NCI-H510A treated with DMSO at 0.1 percent for 48 hours (cell line): ENCODE measurements around the gene TCEAL8.
"Not testable (repeated sequence)": the region's sequence is repeated elsewhere in the genome, so short reads cannot be mapped to it uniquely, and the experiment has no call there.

Experiments
- DNase-seq: peaks from one replicate; lab custom pipeline; 2025; lab: John Stamatoyannopoulos, UW

The TCEAL8 gene

GRCh38 chrX:103254921-103255493 lies at the start of gene TCEAL8:
TSS of gene TCEAL8 (minus strand) at chrX:103255155. CDS start at chrX:103253979, 1,176 bp downstream.
- peak; percentile 82 for DNase-seq

- no peak for DNase-seq
Measured at GRCh38 chrX:103304705-103305104, 49.8 kb upstream of the TCEAL8 start.

GRCh38 chrX:103293118-103293517 lies 38.2 kb upstream of the TCEAL8 start:
- no peak for DNase-seq

GRCh38 chrX:103279624-103280023 lies 24.7 kb upstream of the TCEAL8 start:
- DNase-seq = no peak

GRCh38 chrX:103276581-103277002 lies 21.6 kb upstream of the TCEAL8 start, which contains the start of gene TCEAL5:
TSS of gene TCEAL5 (minus strand) at chrX:103276750. CDS start at chrX:103274563, 2,187 bp downstream.
- DNase-seq = no peak

GRCh38 chrX:103275947-103276567 lies 21.1 kb upstream of the TCEAL8 start:
- DNase-seq = no peak

- no peak for DNase-seq
Measured at GRCh38 chrX:103274284-103274683, 19.3 kb upstream of the TCEAL8 start.

GRCh38 chrX:103258275-103258674 lies 3.3 kb upstream of the TCEAL8 start:
- DNase-seq = no peak

GRCh38 chrX:103256651-103257050 lies 1.7 kb upstream of the TCEAL8 start:
- no peak for DNase-seq

- peak; percentile 88 for DNase-seq
Measured at GRCh38 chrX:103254171-103254824, 657 bp downstream of the TCEAL8 start.

GRCh38 chrX:103253608-103254007 lies 1.3 kb downstream of the TCEAL8 start:
- no peak for DNase-seq

GRCh38 chrX:103250977-103251376 lies 4.0 kb downstream of the TCEAL8 start:
- DNase-seq = no peak

- no peak for DNase-seq
Measured at GRCh38 chrX:103249805-103250204, 5.2 kb downstream of the TCEAL8 start.

- peak; percentile 4 for DNase-seq
Measured at GRCh38 chrX:103248553-103248952, 6.4 kb downstream of the TCEAL8 start.

GRCh38 chrX:103240155-103240554 lies 14.8 kb downstream of the TCEAL8 start:
- DNase-seq = no peak

- no peak for DNase-seq
Measured at GRCh38 chrX:103236296-103236695, 18.7 kb downstream of the TCEAL8 start.

GRCh38 chrX:103235608-103236007 lies 19.3 kb downstream of the TCEAL8 start:
- DNase-seq = not testable (repeated sequence)

GRCh38 chrX:103234869-103235268 lies 20.1 kb downstream of the TCEAL8 start:
- DNase-seq = no peak

- DNase-seq = no peak
Measured at GRCh38 chrX:103233263-103233662, 21.7 kb downstream of the TCEAL8 start.

GRCh38 chrX:103225918-103226317 lies 29.0 kb downstream of the TCEAL8 start:
- DNase-seq = not testable (repeated sequence)

GRCh38 chrX:103220511-103221323 lies 34.2 kb downstream of the TCEAL8 start:
- no peak for DNase-seq

- peak; percentile 14 for DNase-seq
Measured at GRCh38 chrX:103215425-103215991, 39.4 kb downstream of the TCEAL8 start.
